Neural cell (in vitro differentiated cells): ENCODE measurements around the gene C22orf15. TPM values are rescaled to one million over a fixed set of nuclear protein-coding genes. Genes with fewer than 3 reads are reported as not detected.
A peak's percentile ranks its signal among the peaks of the same experiment; 100 is the strongest.

Experiments used
- H2AFZ ChIP-seq: fragments of 200-600, 300-800 bp; sonication (generic), shearing (Covaris generic); 2 replicates; pipeline ENCODE4 v1.6.0; 2014; ENCODE audit warnings: low read depth, mild to moderate bottlenecking, antibody characterized with exemption, low read length, moderate library complexity
- H3F3A ChIP-seq: fragments of 200-600 bp; shearing (Covaris generic); 2 replicates; pipeline ENCODE4 v1.6.1; 2016; ENCODE audit warnings: mild to moderate bottlenecking, moderate library complexity, mixed read lengths, antibody characterized with exemption, low read length; ENCODE audit not compliant: insufficient read depth, poor library complexity, severe bottlenecking
- H3K27ac ChIP-seq: fragments of 200-600, 300-800 bp; sonication (generic), shearing (Covaris generic); 2 replicates; pipeline ENCODE4 v1.5.1; 2014; ENCODE audit warnings: mild to moderate bottlenecking, low read length, moderate library complexity
- H3K27me3 ChIP-seq: fragments of 300-800, 200-600 bp; sonication (generic), shearing (Covaris generic); 2 replicates; pipeline ENCODE4 v1.6.0; 2014; ENCODE audit warnings: mild to moderate bottlenecking, low read depth, low read length, moderate library complexity; ENCODE audit not compliant: insufficient read depth
- H3K36me3 ChIP-seq: fragments of 300-800, 200-600 bp; sonication (generic), shearing (Covaris generic); 2 replicates; pipeline ENCODE4 v1.5.1; 2014; ENCODE audit warnings: mild to moderate bottlenecking, antibody characterized with exemption, low read length, moderate library complexity; ENCODE audit not compliant: insufficient read depth
- H3K4me2 ChIP-seq: fragments of 300-800, 200-600 bp; sonication (generic), shearing (Covaris generic); 2 replicates; pipeline ENCODE4 v1.6.0; 2014; ENCODE audit warnings: mild to moderate bottlenecking, low read length
- H3K4me3 ChIP-seq: fragments of 300-800, 200-600 bp; sonication (generic), shearing (Covaris generic); 2 replicates; pipeline ENCODE4 v1.5.1; 2014; ENCODE audit warnings: mild to moderate bottlenecking, low read length, moderate library complexity
- H3K79me2 ChIP-seq: fragments of 200-600 bp; shearing (Covaris generic); replicated peaks from 2 replicates; pipeline ENCODE4 v1.6.0; 2014; ENCODE audit warnings: mild to moderate bottlenecking, low read length, moderate library complexity; ENCODE audit not compliant: insufficient read depth
- H3K9ac ChIP-seq: fragments of 300-800, 200-600 bp; sonication (generic), shearing (Covaris generic); 2 replicates; pipeline ENCODE4 v1.6.1; 2016; ENCODE audit warnings: mild to moderate bottlenecking, low read length, mixed read lengths
- H3K9me2 ChIP-seq: fragments of 200-600 bp; shearing (Covaris generic); 2 replicates; pipeline ENCODE4 v1.6.1; 2016; ENCODE audit warnings: mild to moderate bottlenecking, low read length, mixed read lengths; ENCODE audit not compliant: insufficient read depth
- H3K9me3 ChIP-seq: fragments of 200-600, 300-800 bp; sonication (generic), shearing (Covaris generic); 2 replicates; pipeline ENCODE4 v1.6.1; 2016; ENCODE audit warnings: mild to moderate bottlenecking, mixed run types, low read length, moderate library complexity, mixed read lengths
- H4K20me1 ChIP-seq: fragments of 200-600 bp; shearing (Covaris generic); 2 replicates; pipeline ENCODE4 v1.6.1; 2016; ENCODE audit warnings: mild to moderate bottlenecking, mixed run types; ENCODE audit not compliant: insufficient read depth
- CTCF ChIP-seq: fragments of 450-650 bp; IDR thresholded peaks from 2 replicates; pipeline ENCODE4 v1.5.1; 2014; ENCODE audit warnings: antibody characterized with exemption, mild to moderate bottlenecking, moderate library complexity; ENCODE audit not compliant: poor library complexity, severe bottlenecking
- EP300 ChIP-seq: fragments of 450-650 bp; conservative IDR thresholded peaks from 2 replicates; pipeline ENCODE4 v1.6.1; 2014; ENCODE audit warnings: antibody characterized with exemption, mild to moderate bottlenecking, moderate library complexity; ENCODE audit not compliant: poor library complexity, severe bottlenecking
- EZH2 ChIP-seq: fragments of 200-600, 300-800 bp; shearing (Covaris generic), sonication (generic); IDR thresholded peaks from 2 replicates; pipeline ENCODE4 v1.6.1; 2014; ENCODE audit warnings: antibody characterized with exemption, low read length, borderline replicate concordance, mild to moderate bottlenecking; ENCODE audit not compliant: insufficient read depth, poor library complexity, severe bottlenecking
- MXI1 ChIP-seq: fragments of 450-650 bp; conservative IDR thresholded peaks from 2 replicates; pipeline ENCODE4 v1.6.1; 2014; ENCODE audit warnings: antibody characterized with exemption, mild to moderate bottlenecking; ENCODE audit not compliant: poor library complexity, severe bottlenecking
- POLR2AphosphoS5 ChIP-seq: IDR thresholded peaks from 2 replicates; pipeline ENCODE4 v1.6.1; 2012
- RAD21 ChIP-seq: fragments of 450-650 bp; conservative IDR thresholded peaks from 2 replicates; pipeline ENCODE4 v1.6.1; 2014; ENCODE audit warnings: antibody characterized with exemption, mild to moderate bottlenecking, moderate library complexity
- REST ChIP-seq: IDR thresholded peaks from 2 replicates; pipeline ENCODE4 v1.6.1; 2012; ENCODE audit warnings: borderline replicate concordance
- SMC3 ChIP-seq: fragments of 450-650 bp; conservative IDR thresholded peaks from 2 replicates; pipeline ENCODE4 v1.6.1; 2014; ENCODE audit warnings: antibody characterized with exemption, mild to moderate bottlenecking, moderate library complexity; ENCODE audit not compliant: poor library complexity
- TAF1 ChIP-seq: IDR thresholded peaks from 2 replicates; pipeline ENCODE4 v1.6.1; 2012; ENCODE audit warnings: low read depth
- polyA plus RNA-seq: library from polyadenylated mRNA; depleted of rRNA; stranded (reverse); fragments of >200 nt; gene quantifications from 2 replicates; pipeline ENCODE4 v1.2.3, GENCODE V29; 2014

The C22orf15 gene
- polyA plus RNA-seq, 1 donor from 2014 or later: not detected

- peaks cover 9% of the 10 kb centered on the region for H3K79me2 ChIP-seq
- H3F3A ChIP-seq: no peaks in the 10 kb centered on the region
- H3K9me2 ChIP-seq: no peaks in the 10 kb centered on the region
- H3K36me3 ChIP-seq: no peaks in the 10 kb centered on the region
- TF ChIP-seq REST (no peak), CTCF (peak; percentile 27), EZH2 (no peak), TAF1 (peak; percentile 69), POLR2AphosphoS5 (peak; percentile 93), EP300 (peak; percentile 54), RAD21 (peak; percentile 58), MXI1 (peak; percentile 84), SMC3 (peak; percentile 64)
- no peaks in the 10 kb centered on the region for H3K9me3 ChIP-seq
- no peaks in the 10 kb centered on the region for H3K27me3 ChIP-seq
- H3K9ac ChIP-seq: peak overlapping the region; percentile 83
- peak overlapping the region; percentile 48 for H3K4me2 ChIP-seq
- H2AFZ ChIP-seq: peak overlapping the region; percentile 90
- H3K27ac ChIP-seq: peak overlapping the region; percentile 61
- peak overlapping the region; percentile 97 for H3K4me3 ChIP-seq
- H4K20me1 ChIP-seq: no peaks in the 10 kb centered on the region
Measured at GRCh38 chr22:23716811-23717801, 45.7 kb upstream of the C22orf15 start.

- Histone ChIP-seq H3K4me3 (no peak overlapping the region), H4K20me1 (no peaks in the 10 kb centered on the region), H3K27me3 (no peaks in the 10 kb centered on the region), H3K79me2 (peaks cover 9% of the 10 kb centered on the region), H3K27ac (no peak overlapping the region), H3K9ac (no peak overlapping the region), H3K9me2 (no peaks in the 10 kb centered on the region), H3F3A (no peaks in the 10 kb centered on the region), H3K36me3 (no peaks in the 10 kb centered on the region), H2AFZ (no peak overlapping the region), H3K4me2 (no peak overlapping the region), H3K9me3 (no peaks in the 10 kb centered on the region)
- no peak for TF ChIP-seq REST
- TF ChIP-seq EP300: no peak
- no peak for TF ChIP-seq RAD21
Measured at GRCh38 chr22:23718371-23719165, 44.2 kb upstream of the C22orf15 start.
